GM12878 (cell line): ENCODE results near the gene ZMYND15. TPM values are rescaled to one million over a fixed set of nuclear protein-coding genes. Genes with fewer than 3 reads are reported as not detected.

Source experiments
- ATAC-seq: fragments of 200-7000 bp; cut with Tn5 transposase; 3 replicates; pipeline ENCODE4 v1.9.1; 2020; ENCODE audit warnings: mild to moderate bottlenecking, moderate library complexity
- BruUV-seq: library from RNA; stranded (reverse); fragments of 400-500 nt; replicated peaks from 2 replicates; lab custom pipeline; 2021; lab: Mats Ljungman, UMichigan
- CTCF ChIA-PET: fragments of 300-600 bp; sonication (Branson Sonifier 250); formaldehyde crosslinking; extraction: SDS; loops from one replicate; lab custom pipeline; 2021; ENCODE audit warnings: inconsistent platforms; lab: Yijun Ruan, JAX
- POLR2A ChIA-PET: fragments of 350-600 bp; formaldehyde crosslinking; extraction: SDS; loops from one replicate; lab custom pipeline; 2021; ENCODE audit warnings: inconsistent platforms; lab: Charles Lee
- RAD21 ChIA-PET: fragments of 300-600 bp; sonication (Branson Sonifier 250); formaldehyde crosslinking; loops from one replicate; lab custom pipeline; 2023; ENCODE audit warnings: antibody characterized with exemption; ENCODE audit not compliant: unreplicated experiment; lab: Charles Lee
- SMC1A ChIA-PET: fragments of 300-600 bp; sonication (Branson Sonifier 250); formaldehyde crosslinking; loops from one replicate; lab custom pipeline; 2023; ENCODE audit not compliant: unreplicated experiment, uncharacterized antibody; lab: Charles Lee
- DNase-seq: peaks from one replicate; pipeline ENCODE4 v3.0.0-alpha.2; 2011; ENCODE audit warnings: low read depth, low spot score
- FAIRE-seq: peaks from 3 replicates; lab custom pipeline; 2011; peaks lifted over from hg19 to GRCh38; lab: Jason Lieb, UNC
- H2AFZ ChIP-seq: 2 replicates; pipeline ENCODE4 v1.6.0; 2011; ENCODE audit warnings: low read depth, low read length, control low read depth; ENCODE audit not compliant: control insufficient read depth
- H3K27ac ChIP-seq: 2 replicates; pipeline ENCODE4 v1.5.1; 2011; ENCODE audit warnings: control low read depth; ENCODE audit not compliant: control insufficient read depth, insufficient read depth
- H3K27me3 ChIP-seq, 2 experiments: replicated peaks in 1 of 2; 2 replicates each; pipeline versions ENCODE4 v1.6.0 to v1.6.1; 2011; ENCODE audit warnings: low read length in 1 of 2; ENCODE audit not compliant: control insufficient read depth in 2 of 2, insufficient read depth in 2 of 2
- H3K36me3 ChIP-seq, 2 experiments: 2 replicates each; pipeline ENCODE4 v1.5.1; 2011; ENCODE audit warnings: low read length in 1 of 2; ENCODE audit not compliant: control insufficient read depth in 2 of 2, insufficient read depth in 2 of 2
- H3K4me1 ChIP-seq: 2 replicates; pipeline ENCODE4 v1.6.1; 2011; ENCODE audit warnings: mild to moderate bottlenecking, low read length, moderate library complexity, mixed read lengths; ENCODE audit not compliant: control insufficient read depth, insufficient read depth
- H3K4me2 ChIP-seq: 2 replicates; pipeline ENCODE4 v1.6.0; 2011; ENCODE audit warnings: control low read depth; ENCODE audit not compliant: control insufficient read depth, insufficient read depth
- H3K4me3 ChIP-seq: fragments of 200-600 bp; sonication (generic); 2 replicates; pipeline ENCODE4 v1.5.1; 2016
- H3K79me2 ChIP-seq: 2 replicates; pipeline ENCODE4 v1.6.0; 2011; ENCODE audit warnings: low read length; ENCODE audit not compliant: control insufficient read depth, insufficient read depth
- H3K9ac ChIP-seq: 2 replicates; pipeline ENCODE4 v1.8.0; 2011; ENCODE audit warnings: low read length, control low read depth, mixed read lengths; ENCODE audit not compliant: control insufficient read depth, insufficient read depth
- H3K9me3 ChIP-seq: replicated peaks from 3 replicates; pipeline ENCODE4 v1.5.1; 2011; ENCODE audit warnings: mild to moderate bottlenecking, low read length; ENCODE audit not compliant: control insufficient read depth, insufficient read depth
- H4K20me1 ChIP-seq: 2 replicates; pipeline ENCODE4 v1.6.0; 2011; ENCODE audit not compliant: control insufficient read depth, insufficient read depth
- ASH2L ChIP-seq: fragments of 300-600, 200-600 bp; sonication (generic); IDR thresholded peaks from 2 replicates; pipeline ENCODE4 v1.6.1; 2017; ENCODE audit warnings: low read depth, mild to moderate bottlenecking, borderline replicate concordance
- FOS ChIP-seq: IDR thresholded peaks from 3 replicates; pipeline ENCODE4 v1.6.1; 2011; ENCODE audit warnings: borderline replicate concordance; ENCODE audit not compliant: insufficient read length; ENCODE audit errors: extremely low read depth
- IKZF1 ChIP-seq: fragments of 450-650 bp; conservative IDR thresholded peaks from 2 replicates; pipeline ENCODE4 v1.6.1; 2017; ENCODE audit warnings: antibody characterized with exemption, mild to moderate bottlenecking
- RAD51 ChIP-seq: fragments of 450-650 bp; IDR thresholded peaks from 2 replicates; pipeline ENCODE4 v1.6.1; 2016; ENCODE audit warnings: moderate library complexity, mild to moderate bottlenecking, inconsistent platforms
- SIN3A ChIP-seq: IDR thresholded peaks from 2 replicates; pipeline ENCODE4 v1.6.1; 2012; ENCODE audit warnings: low read depth, low read length, improper control_type of control experiment
- SMARCA5 ChIP-seq: fragments of 450-650 bp; IDR thresholded peaks from 2 replicates; pipeline ENCODE4 v1.6.1; 2017; ENCODE audit warnings: mild to moderate bottlenecking
- SMC3 ChIP-seq: IDR thresholded peaks from 2 replicates; pipeline ENCODE4 v1.6.1; 2011; ENCODE audit warnings: low read length, improper control_type of control experiment, borderline replicate concordance
- SRF ChIP-seq, 2 experiments: IDR thresholded peaks; 2 replicates each; pipeline ENCODE4 v1.6.1; 2011; ENCODE audit warnings: low read depth in 2 of 2, low read length in 2 of 2, mild to moderate bottlenecking in 1 of 2, moderate library complexity in 1 of 2
- WGBS: methylation state at CpG from one replicate; pipeline ENCODE4 v1.1.6; 2016; ENCODE audit warnings: low lambda C conversion rate; ENCODE audit not compliant: insufficient replicate concordance, insufficient coverage; ENCODE audit errors: missing lambda C conversion rate; 5-methylcytosine and 5-hydroxymethylcytosine counted together
- in situ Hi-C: fragments of 300-500 bp; cut with MboI; formaldehyde crosslinking; loops from 9 replicates; pipeline ENCODE4 v1.14.3; 2018; ENCODE audit warnings: mixed read lengths
- intact Hi-C: fragments of 100-400 bp; cut with micrococcal nuclease; formaldehyde crosslinking; loops from one replicate; pipeline ENCODE4 v1.14.2; 2022; ENCODE audit not compliant: unreplicated experiment
- polyA plus RNA-seq, 11 experiments: library from polyadenylated mRNA; depleted of rRNA in 4 of 11; unstranded in 6 of 11; stranded (reverse) in 5 of 11; fragments of >200 nt; fragmentation: Nextera tagmentation in 4 of 11; fragmentation: Illumina TruSeq in 1 of 11; extraction: Ambion mirVana in 4 of 11; extraction: Trizol in 1 of 11; gene quantifications; 1 replicate in 1 of 11; 2 replicates in 10 of 11; pipeline versions ENCODE4 v1.2.1 to v1.2.3, GENCODE V29; 2011 to 2016; ENCODE audit warnings: inconsistent platforms in 2 of 11, missing spikeins in 2 of 11, low read depth in 1 of 11
- total RNA-seq, 4 experiments: library from RNA; depleted of rRNA in 3 of 4; stranded (reverse); fragments of >200 nt in 3 of 4; fragmentation: Illumina TruSeq in 1 of 4; extraction: Trizol in 1 of 4; gene quantifications; 2 replicates each; pipeline versions ENCODE4 v1.2.1 to v1.2.3, GENCODE V29; 2013 to 2021
- TF ChIP-seq, protein P1 (sequence below): IDR thresholded peaks from 2 replicates; pipeline ENCODE4 v1.6.1; 2012; ENCODE audit warnings: low read length, inconsistent platforms
- TF ChIP-seq, protein P2 (sequence below): IDR thresholded peaks from 2 replicates; pipeline ENCODE4 v1.6.1; 2012; ENCODE audit warnings: low read depth, low read length, improper control_type of control experiment

Gene ZMYND15
- total and polyA plus RNA-seq, 10 of the 15 experiments (the other 5 are each of a cell fraction or from before 2014, with no cell fraction given), result 0.03 to 0.17 (median 0.06) TPM; not detected in 4

DNA sequence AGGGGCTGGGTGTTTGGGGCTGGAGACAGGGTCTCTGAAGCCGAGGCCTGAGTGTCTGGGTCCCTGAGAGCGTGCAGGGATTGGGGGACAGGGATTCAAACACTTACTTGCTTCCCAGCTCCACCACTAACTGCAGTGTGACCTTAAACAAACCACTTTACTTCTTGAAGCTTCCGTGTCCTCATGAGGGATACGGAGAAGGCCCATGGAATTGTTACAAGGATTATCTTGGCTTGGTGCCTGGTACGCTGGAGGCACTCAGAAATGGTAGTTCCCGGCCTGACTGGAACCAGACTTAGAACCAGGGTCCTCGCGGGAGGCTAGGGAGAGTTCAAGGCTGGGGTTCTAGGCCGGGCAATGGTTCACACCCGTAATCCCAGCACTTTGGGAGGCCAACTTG is 3.0 kb downstream of the ZMYND15 start:
- Histone ChIP-seq H3K9me3 (no peaks in the 10 kb centered on the region), H3K9ac (no peak overlapping the region), H3K4me2 (no peak overlapping the region), H3K36me3 (no peaks in the 10 kb centered on the region), H3K27me3 (peaks cover 9 to 15% of the 10 kb centered on the region in 2 experiments), H2AFZ (no peak overlapping the region), H3K79me2 (no peaks in the 10 kb centered on the region), H3K4me3 (no peak overlapping the region), H3K4me1 (peaks cover 3% of the 10 kb centered on the region; the same call in 1 of the 2 replicates), H4K20me1 (no peaks in the 10 kb centered on the region), H3K27ac (no peak overlapping the region)
- WGBS, result 60% methylated on average over 9 of the region's 10 CpGs
- in situ Hi-C loops (no loop called here), intact Hi-C loops (no loop called here)
- no TSS peak for BruUV-seq
- FAIRE-seq (no peak), DNase-seq (no peak), ATAC-seq (no peak)
- ChIA-PET POLR2A (interaction anchor here (0.6 kb wide), 1 partner anchor 94 kb away, joined by 4 read pairs; no protein-coding TSS in a partner anchor), CTCF (no interaction called here), SMC1A (no interaction called here), RAD21 (no interaction called here)
- TF ChIP-seq, protein P1, sequence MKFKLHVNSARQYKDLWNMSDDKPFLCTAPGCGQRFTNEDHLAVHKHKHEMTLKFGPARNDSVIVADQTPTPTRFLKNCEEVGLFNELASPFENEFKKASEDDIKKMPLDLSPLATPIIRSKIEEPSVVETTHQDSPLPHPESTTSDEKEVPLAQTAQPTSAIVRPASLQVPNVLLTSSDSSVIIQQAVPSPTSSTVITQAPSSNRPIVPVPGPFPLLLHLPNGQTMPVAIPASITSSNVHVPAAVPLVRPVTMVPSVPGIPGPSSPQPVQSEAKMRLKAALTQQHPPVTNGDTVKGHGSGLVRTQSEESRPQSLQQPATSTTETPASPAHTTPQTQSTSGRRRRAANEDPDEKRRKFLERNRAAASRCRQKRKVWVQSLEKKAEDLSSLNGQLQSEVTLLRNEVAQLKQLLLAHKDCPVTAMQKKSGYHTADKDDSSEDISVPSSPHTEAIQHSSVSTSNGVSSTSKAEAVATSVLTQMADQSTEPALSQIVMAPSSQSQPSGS, result no peak
- TF ChIP-seq SIN3A, result no peak
- TF ChIP-seq SMC3, result no peak
- TF ChIP-seq ASH2L, result no peak
- no peak for TF ChIP-seq SMARCA5

DNA sequence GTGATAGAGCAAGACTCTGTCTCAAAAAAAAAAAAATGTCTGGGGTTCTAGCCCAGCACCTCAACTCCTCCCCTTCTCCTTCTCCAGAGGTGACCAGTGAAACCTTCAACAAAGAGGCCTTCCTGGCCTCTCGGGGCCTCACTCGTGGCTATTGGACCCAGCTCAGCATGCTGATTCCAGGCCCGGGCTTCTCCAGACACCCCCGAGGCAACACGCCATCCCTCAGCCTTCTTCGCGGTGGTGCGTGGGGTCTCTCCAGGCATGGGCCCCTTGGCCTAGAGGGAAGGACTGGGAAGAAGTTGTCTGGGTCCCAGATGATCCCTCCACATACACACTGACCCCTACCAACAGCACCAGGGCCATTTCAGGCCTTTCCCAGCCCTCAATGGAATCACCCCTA is 3.6 kb downstream of the ZMYND15 start:
- peaks cover 7% of the 10 kb centered on the region; the same call in 1 of the 2 replicates for H3K4me1 ChIP-seq
- H3K27ac ChIP-seq, result no peak overlapping the region
- TF ChIP-seq RAD51, result no peak
- TF ChIP-seq IKZF1, result no peak
- no peak for TF ChIP-seq SRF (IDR thresholded peaks at IDR 0.05; ENCODE audit: low read depth in 2 of 2, low read length in 2 of 2)
- no peak for TF ChIP-seq FOS
- TF ChIP-seq, protein P2, sequence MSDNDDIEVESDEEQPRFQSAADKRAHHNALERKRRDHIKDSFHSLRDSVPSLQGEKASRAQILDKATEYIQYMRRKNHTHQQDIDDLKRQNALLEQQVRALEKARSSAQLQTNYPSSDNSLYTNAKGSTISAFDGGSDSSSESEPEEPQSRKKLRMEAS, result no peak
- no peak overlapping the region for H3K9ac ChIP-seq
- H4K20me1 ChIP-seq, result no peaks in the 10 kb centered on the region
- in situ Hi-C loops (no loop called here), intact Hi-C loops (no loop called here)
- no peaks in the 10 kb centered on the region for H3K9me3 ChIP-seq
- DNase-seq (no peak), FAIRE-seq (no peak), ATAC-seq (no peak)
- no peaks in the 10 kb centered on the region for H3K79me2 ChIP-seq
- peaks cover 9 to 15% of the 10 kb centered on the region in 2 experiments for H3K27me3 ChIP-seq
- H3K4me2 ChIP-seq, result no peak overlapping the region
- ChIA-PET RAD21 (no interaction called here), SMC1A (no interaction called here), CTCF (interaction anchor here (1.4 kb wide), 1 partner anchor 11 kb away, joined by 3 read pairs; no protein-coding TSS in a partner anchor), POLR2A (interaction anchor here (0.6 kb wide), 1 partner anchor 94 kb away, joined by 4 read pairs; no protein-coding TSS in a partner anchor)
- no peak overlapping the region for H2AFZ ChIP-seq
- 74% methylated on average over 8 of the region's 8 CpGs for WGBS
- BruUV-seq, result no TSS peak
- H3K4me3 ChIP-seq, result no peak overlapping the region
- no peaks in the 10 kb centered on the region for H3K36me3 ChIP-seq
